Mesenchymal stem cell (in vitro differentiated cells and primary cell): Measurements from ENCODE around the gene FRMD4B.

ENCODE experiments used
- DNase-seq: peaks from one replicate; pipeline ENCODE4 v3.0.0-alpha.2; 2013
- H2AFZ ChIP-seq: one replicate; pipeline ENCODE4 v1.6.1; 2013; ENCODE audit warnings: low read depth, mild to moderate bottlenecking, control low read depth, inconsistent platforms, low read length, moderate library complexity
- H2AK5ac ChIP-seq: 2 replicates; pipeline ENCODE4 v1.6.1; 2013; ENCODE audit warnings: low read length, moderate library complexity, mild to moderate bottlenecking, inconsistent platforms; ENCODE audit not compliant: severe bottlenecking
- H2BK120ac ChIP-seq: one replicate; pipeline ENCODE4 v1.6.1; 2013; ENCODE audit warnings: low read depth, mild to moderate bottlenecking, inconsistent platforms, low read length, moderate library complexity
- H2BK12ac ChIP-seq, 2 experiments: one replicate each; pipeline ENCODE4 v1.6.1; 2013; ENCODE audit warnings: inconsistent platforms in 2 of 2, low read length in 2 of 2, mild to moderate bottlenecking in 2 of 2, moderate library complexity in 2 of 2, control low read depth in 1 of 2
- H2BK15ac ChIP-seq: one replicate; pipeline ENCODE4 v1.6.1; 2013; ENCODE audit warnings: mild to moderate bottlenecking, low read depth, inconsistent platforms; ENCODE audit not compliant: poor library complexity, severe bottlenecking
- H2BK5ac ChIP-seq: 2 replicates; pipeline ENCODE4 v1.6.1; 2013; ENCODE audit warnings: low read depth, mild to moderate bottlenecking, low read length, control low read depth, inconsistent platforms; ENCODE audit not compliant: poor library complexity, severe bottlenecking
- H3K14ac ChIP-seq, 2 experiments: one replicate each; pipeline ENCODE4 v1.6.1; 2013; ENCODE audit warnings: inconsistent platforms in 2 of 2, low read length in 2 of 2, control low read depth in 1 of 2, mild to moderate bottlenecking in 1 of 2, moderate library complexity in 1 of 2
- H3K18ac ChIP-seq, 2 experiments: one replicate each; pipeline ENCODE4 v1.6.1; 2013; ENCODE audit warnings: inconsistent platforms in 2 of 2, low read length in 2 of 2, control low read depth in 1 of 2, low read depth in 1 of 2, mild to moderate bottlenecking in 1 of 2
- H3K23ac ChIP-seq, 2 experiments: one replicate each; pipeline ENCODE4 v1.6.1; 2013; ENCODE audit warnings: inconsistent platforms in 2 of 2, low read length in 2 of 2, mild to moderate bottlenecking in 2 of 2, moderate library complexity in 2 of 2, control low read depth in 1 of 2
- H3K27ac ChIP-seq: 2 replicates; pipeline ENCODE4 v1.5.1; 2013; ENCODE audit warnings: mild to moderate bottlenecking, moderate library complexity, low read length, control low read depth, inconsistent platforms; ENCODE audit not compliant: poor library complexity, severe bottlenecking
- H3K27me3 ChIP-seq, 2 experiments: 2 replicates each; pipeline versions ENCODE4 v1.6.1 to v1.7.0; 2013; ENCODE audit warnings: low read length in 2 of 2, mild to moderate bottlenecking in 2 of 2, moderate library complexity in 2 of 2, control low read depth in 1 of 2, inconsistent platforms in 1 of 2; ENCODE audit not compliant: control insufficient read depth in 1 of 2, insufficient read depth in 1 of 2
- H3K36me3 ChIP-seq, 2 experiments: 2 replicates each; pipeline versions ENCODE4 v1.6.1 to v1.7.0; 2013; ENCODE audit warnings: low read length in 2 of 2, control low read depth in 1 of 2, inconsistent platforms in 1 of 2, low read depth in 1 of 2, mild to moderate bottlenecking in 1 of 2; ENCODE audit not compliant: insufficient read depth in 2 of 2, control insufficient read depth in 1 of 2
- H3K4ac ChIP-seq, 2 experiments: one replicate each; pipeline ENCODE4 v1.6.1; 2013; ENCODE audit warnings: inconsistent platforms in 2 of 2, low read length in 2 of 2, mild to moderate bottlenecking in 2 of 2, moderate library complexity in 2 of 2, control low read depth in 1 of 2, low read depth in 1 of 2
- H3K4me1 ChIP-seq: 2 replicates; pipeline ENCODE4 v1.6.1; 2013; ENCODE audit warnings: low read depth, low read length, control low read depth; ENCODE audit not compliant: control insufficient read depth, insufficient read depth
- H3K4me2 ChIP-seq: 2 replicates; pipeline ENCODE4 v1.6.1; 2013; ENCODE audit warnings: low read length, mild to moderate bottlenecking, inconsistent platforms; ENCODE audit not compliant: poor library complexity, severe bottlenecking
- H3K4me3 ChIP-seq, 2 experiments: 2 replicates each; pipeline versions ENCODE4 v1.5.1 to v1.7.0; 2013; ENCODE audit warnings: low read length in 2 of 2, mild to moderate bottlenecking in 2 of 2, control low read depth in 1 of 2, low read depth in 1 of 2; ENCODE audit not compliant: insufficient read depth in 1 of 2
- H3K79me1 ChIP-seq: replicated peaks from 2 replicates; pipeline ENCODE4 v1.6.1; 2013; ENCODE audit warnings: mild to moderate bottlenecking, control low read depth, low read length, inconsistent platforms; ENCODE audit not compliant: poor library complexity, severe bottlenecking
- H3K9ac ChIP-seq: 2 replicates; pipeline ENCODE4 v1.7.0; 2013; ENCODE audit warnings: mild to moderate bottlenecking, low read length, moderate library complexity
- H3K9me3 ChIP-seq: 2 replicates; pipeline ENCODE4 v1.7.0; 2013; ENCODE audit warnings: mild to moderate bottlenecking, low read length; ENCODE audit not compliant: control insufficient read depth
- H4K8ac ChIP-seq: one replicate; pipeline ENCODE4 v1.6.1; 2013; ENCODE audit warnings: inconsistent platforms, mild to moderate bottlenecking, low read length, moderate library complexity
- H4K91ac ChIP-seq: one replicate; pipeline ENCODE4 v1.6.1; 2013; ENCODE audit warnings: mild to moderate bottlenecking, low read length, inconsistent platforms
- whole genome bisulfite sequencing: methylation state at CpG from one replicate; pipeline ENCODE4 v1.1.7; 2013; ENCODE audit warnings: mixed read lengths; 5-methylcytosine and 5-hydroxymethylcytosine counted together

The FRMD4B gene

GRCh38 chr3:69297501-69297900 lies 88.4 kb downstream of the FRMD4B start:
- WGBS = 100% methylated on average over 1 of the region's 2 CpGs
- H4K91ac ChIP-seq = no peak overlapping the region
- no peak overlapping the region for H4K8ac ChIP-seq
- no peak overlapping the region for H2BK5ac ChIP-seq
- no peak overlapping the region for H3K4me2 ChIP-seq
- H3K9ac ChIP-seq = no peak overlapping the region
- no peak overlapping the region for H2BK12ac ChIP-seq
- H3K27ac ChIP-seq = no peak overlapping the region
- no peak overlapping the region for H2BK120ac ChIP-seq
- no peak overlapping the region for H3K18ac ChIP-seq
- DNase-seq = no peak
- H2AFZ ChIP-seq = no peak overlapping the region
- H3K14ac ChIP-seq = no peak overlapping the region
- no peak overlapping the region for H3K4me3 ChIP-seq
- no peak overlapping the region for H3K4ac ChIP-seq
- no peak overlapping the region for H2BK15ac ChIP-seq
- H3K9me3 ChIP-seq = no peaks in the 10 kb centered on the region
- H3K23ac ChIP-seq = no peak overlapping the region
- H3K79me1 ChIP-seq = no peaks in the 10 kb centered on the region
- peaks cover 1% of the 10 kb centered on the region for H3K4me1 ChIP-seq
- H2AK5ac ChIP-seq = no peak overlapping the region
- H3K36me3 ChIP-seq = no peaks in the 10 kb centered on the region
- H3K27me3 ChIP-seq = no peaks in the 10 kb centered on the region

- WGBS = 87% methylated on average over 6 of the region's 6 CpGs
- no peak overlapping the region for H3K14ac ChIP-seq
- no peak overlapping the region for H2BK12ac ChIP-seq
- H2BK5ac ChIP-seq = no peak overlapping the region
- no peak overlapping the region for H2AFZ ChIP-seq
- H3K27me3 ChIP-seq = no peaks in the 10 kb centered on the region
- no peaks in the 10 kb centered on the region for H3K36me3 ChIP-seq
- H3K4ac ChIP-seq = no peak overlapping the region
- no peak overlapping the region for H3K27ac ChIP-seq
- no peak overlapping the region for H3K18ac ChIP-seq
- no peak overlapping the region for H2BK15ac ChIP-seq
- peaks cover 1% of the 10 kb centered on the region for H3K4me1 ChIP-seq
- no peak overlapping the region for H2BK120ac ChIP-seq
- no peak overlapping the region for H3K23ac ChIP-seq
- H3K9me3 ChIP-seq = no peaks in the 10 kb centered on the region
- no peak overlapping the region for H3K9ac ChIP-seq
- no peak overlapping the region for H3K4me3 ChIP-seq
- DNase-seq = no peak
- no peak overlapping the region for H3K4me2 ChIP-seq
- H4K91ac ChIP-seq = no peak overlapping the region
- H2AK5ac ChIP-seq = no peak overlapping the region
- H3K79me1 ChIP-seq = no peaks in the 10 kb centered on the region
- no peak overlapping the region for H4K8ac ChIP-seq
These were observed 88.9 kb downstream of the FRMD4B start for GRCh38 chr3:69296995-69297394.

GRCh38 chr3:69294014-69294766 lies 91.7 kb downstream of the FRMD4B start:
- H3K18ac ChIP-seq = peak overlapping the region in 1 of 2 experiments; percentile 25
- no peak overlapping the region for H2AK5ac ChIP-seq
- no peak overlapping the region for H4K91ac ChIP-seq
- peaks cover 1% of the 10 kb centered on the region for H3K4me1 ChIP-seq
- H3K23ac ChIP-seq = no peak overlapping the region
- no peak overlapping the region for H3K14ac ChIP-seq
- no peak overlapping the region for H2BK12ac ChIP-seq
- H2BK15ac ChIP-seq = no peak overlapping the region
- no peak overlapping the region for H2BK120ac ChIP-seq
- H3K4me3 ChIP-seq = no peak overlapping the region
- H3K79me1 ChIP-seq = no peaks in the 10 kb centered on the region
- no peaks in the 10 kb centered on the region for H3K27me3 ChIP-seq
- 70% methylated on average over 3 of the region's 4 CpGs for WGBS
- H3K4ac ChIP-seq = no peak overlapping the region
- H3K4me2 ChIP-seq = no peak overlapping the region
- no peaks in the 10 kb centered on the region for H3K36me3 ChIP-seq
- H4K8ac ChIP-seq = no peak overlapping the region
- H2BK5ac ChIP-seq = no peak overlapping the region
- peak overlapping the region; percentile 36 for H3K27ac ChIP-seq
- peak; percentile 62 for DNase-seq
- no peak overlapping the region for H3K9ac ChIP-seq
- no peaks in the 10 kb centered on the region for H3K9me3 ChIP-seq
- H2AFZ ChIP-seq = no peak overlapping the region

GRCh38 chr3:69292959-69293574 lies 92.8 kb downstream of the FRMD4B start:
- peaks cover 7% of the 10 kb centered on the region for H3K4me1 ChIP-seq
- no peak for DNase-seq
- H4K8ac ChIP-seq = no peak overlapping the region
- no peak overlapping the region for H3K9ac ChIP-seq
- no peak overlapping the region for H3K27ac ChIP-seq
- no peak overlapping the region for H3K4me3 ChIP-seq
- no peak overlapping the region for H2AFZ ChIP-seq
- no peak overlapping the region for H3K23ac ChIP-seq
- H3K36me3 ChIP-seq = no peaks in the 10 kb centered on the region
- no peak overlapping the region for H3K18ac ChIP-seq
- H3K4me2 ChIP-seq = no peak overlapping the region
- H3K9me3 ChIP-seq = no peaks in the 10 kb centered on the region
- no peaks in the 10 kb centered on the region for H3K27me3 ChIP-seq
- H2BK5ac ChIP-seq = no peak overlapping the region
- no peak overlapping the region for H3K4ac ChIP-seq
- no peak overlapping the region for H3K14ac ChIP-seq
- H2BK15ac ChIP-seq = no peak overlapping the region
- no peak overlapping the region for H2AK5ac ChIP-seq
- no peaks in the 10 kb centered on the region for H3K79me1 ChIP-seq
- H4K91ac ChIP-seq = no peak overlapping the region
- H2BK12ac ChIP-seq = no peak overlapping the region
- WGBS = 77% methylated on average over 5 of the region's 7 CpGs
- H2BK120ac ChIP-seq = no peak overlapping the region
